ENCODE data around the gene RAD52.
"Not testable (repeated sequence)": the region's sequence is repeated elsewhere in the genome, so short reads cannot be mapped to it uniquely, and the experiment has no call there.

The RAD52 gene

DNA sequence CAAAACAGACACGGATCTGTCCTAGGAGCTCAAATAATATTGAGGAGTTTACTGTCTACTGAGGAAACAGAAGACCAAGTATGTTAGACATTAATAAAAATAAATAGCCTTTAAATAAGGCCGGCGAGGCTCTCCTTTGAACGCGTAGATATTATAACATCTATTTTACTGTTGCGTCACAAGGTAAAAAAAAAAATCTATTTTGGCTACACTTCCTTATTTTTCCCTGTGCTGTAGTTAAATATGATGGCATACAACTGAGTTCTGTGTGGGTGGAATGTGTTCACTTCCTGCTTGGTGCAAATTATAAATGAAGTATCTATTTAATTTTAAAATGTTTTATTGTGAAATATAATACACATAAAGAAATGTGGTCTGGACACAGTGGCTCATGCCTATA, 17.2 kb upstream of the RAD52 start:
- DNase-seq (ENCODE audit: low read depth), result no peak

DNA sequence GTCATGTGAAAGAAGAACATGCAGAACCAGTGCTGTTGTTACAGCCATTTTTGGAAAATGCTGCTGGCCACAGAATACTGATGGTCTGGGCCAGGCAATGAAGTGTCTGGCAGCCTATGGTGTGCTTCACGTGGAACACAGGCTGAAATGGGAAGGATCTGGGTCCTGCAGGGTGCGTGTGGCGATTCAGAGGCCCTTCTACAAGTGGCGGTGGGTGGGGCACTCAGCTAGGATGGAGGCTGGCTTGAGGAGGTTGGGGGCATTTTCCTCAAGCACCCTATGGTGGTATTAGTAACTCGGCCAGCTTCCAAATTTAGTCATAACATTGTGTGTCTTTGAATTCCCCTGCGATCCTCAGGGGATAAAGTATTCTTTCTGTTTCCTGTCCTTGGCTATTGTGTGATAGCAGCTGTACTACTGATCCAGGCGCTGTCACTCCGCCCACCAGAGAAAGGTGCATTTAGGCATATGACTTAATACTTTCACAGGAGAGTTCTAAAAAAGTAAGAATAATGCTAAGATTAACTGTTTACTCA, 9.2 kb upstream of the RAD52 start:
- no peak for DNase-seq (ENCODE audit: low read depth)

DNA sequence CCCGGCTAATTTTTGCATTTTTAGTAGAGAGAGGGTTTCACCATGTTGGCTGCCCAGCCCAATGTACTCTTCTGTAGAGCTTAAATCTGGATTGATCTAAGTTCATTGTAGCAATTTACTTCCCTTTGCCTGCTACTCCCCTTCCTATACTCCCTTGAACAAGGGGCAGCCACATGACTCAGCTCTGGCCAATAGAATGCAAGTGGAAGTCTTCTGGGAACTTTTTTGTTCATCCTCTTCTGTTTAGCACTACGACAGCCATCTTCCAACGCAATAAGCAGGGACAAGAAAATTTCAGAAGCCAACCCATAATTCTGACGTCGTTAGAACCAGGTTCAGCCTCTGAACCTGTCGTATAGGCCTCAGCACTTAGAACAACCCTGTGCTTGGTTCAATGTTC, 6.4 kb upstream of the RAD52 start:
- DNase-seq (ENCODE audit: low read depth), result no peak

DNA sequence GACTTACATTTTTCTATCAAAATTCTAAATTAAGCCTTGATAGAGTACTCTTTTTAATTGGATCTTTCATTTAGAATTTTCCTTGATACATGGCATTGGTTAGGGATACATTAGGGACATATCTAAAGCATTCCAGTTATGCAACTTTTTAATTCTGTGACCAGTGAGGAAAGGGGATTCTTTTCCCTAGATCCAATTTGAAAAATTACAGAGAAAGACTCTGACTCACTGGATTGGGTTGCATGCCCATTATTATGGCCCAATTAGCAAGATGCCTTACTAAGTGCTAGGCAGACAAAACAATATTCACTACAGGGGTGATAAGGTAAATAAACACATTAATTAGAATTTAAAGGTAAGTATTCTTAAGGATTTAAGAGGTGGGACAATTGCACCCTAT, 5.2 kb upstream of the RAD52 start:
- DNase-seq (ENCODE audit: low read depth), result no peak

DNA sequence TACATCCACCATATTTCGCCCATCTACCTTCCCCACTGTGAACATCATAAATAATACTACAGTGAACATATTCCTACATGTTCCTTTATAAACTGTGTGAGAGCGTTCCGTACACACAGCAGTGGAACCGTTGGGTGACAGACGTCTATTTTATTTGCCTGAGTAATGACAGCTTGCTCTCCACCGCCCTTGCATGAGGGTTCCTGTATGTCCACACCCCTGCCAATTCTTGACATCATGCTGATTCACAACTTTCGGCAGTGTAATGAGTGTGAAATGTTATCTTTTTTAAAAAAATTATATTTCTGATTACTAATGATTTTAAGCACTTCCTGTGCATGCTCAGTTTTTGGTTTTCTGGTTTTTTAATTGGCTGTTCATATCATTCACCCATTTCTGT, 4.3 kb upstream of the RAD52 start:
- peak; percentile 59 for DNase-seq (ENCODE audit: low read depth)

DNA sequence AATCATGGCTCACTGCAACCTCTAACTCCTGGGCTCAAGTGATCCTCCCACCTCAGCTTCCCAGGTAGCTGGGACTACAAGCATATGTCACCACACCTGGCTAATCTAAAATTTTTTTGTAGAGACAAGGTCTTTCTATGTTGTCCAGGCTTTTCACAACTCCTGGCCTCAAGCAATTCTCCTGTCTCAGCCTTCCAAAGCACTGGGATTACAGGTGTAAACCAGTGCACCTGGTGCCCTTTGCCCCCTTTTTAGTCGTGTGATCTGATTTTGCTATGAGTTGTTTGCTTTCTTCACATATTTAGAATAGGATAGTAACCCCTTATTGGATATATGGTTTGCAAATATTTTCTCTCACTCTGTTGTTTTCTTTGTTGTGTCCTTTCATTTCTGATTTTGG, 1.7 kb upstream of the RAD52 start:
- no peak for DNase-seq (ENCODE audit: low read depth)

DNA sequence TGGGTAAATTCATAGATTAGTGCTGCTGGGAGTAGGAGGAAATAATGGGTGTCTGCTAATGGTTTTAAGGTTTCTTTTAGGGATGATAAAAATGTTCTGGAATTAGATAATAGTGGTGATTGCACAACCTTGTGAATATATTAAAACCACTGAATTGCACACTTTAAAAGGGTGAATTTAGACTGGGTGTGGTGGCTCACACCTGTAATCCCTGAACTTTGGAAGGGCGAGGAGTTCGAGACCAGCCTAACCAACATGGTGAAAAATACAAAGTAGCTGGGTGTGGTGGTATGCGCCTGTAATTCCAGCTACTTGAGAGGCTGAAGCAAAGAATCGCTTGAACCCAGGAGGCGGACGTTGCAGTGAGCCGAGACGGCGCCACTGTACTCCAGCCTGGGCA, 1.3 kb downstream of the RAD52 start:
- no peak for DNase-seq (ENCODE audit: low read depth)

DNA sequence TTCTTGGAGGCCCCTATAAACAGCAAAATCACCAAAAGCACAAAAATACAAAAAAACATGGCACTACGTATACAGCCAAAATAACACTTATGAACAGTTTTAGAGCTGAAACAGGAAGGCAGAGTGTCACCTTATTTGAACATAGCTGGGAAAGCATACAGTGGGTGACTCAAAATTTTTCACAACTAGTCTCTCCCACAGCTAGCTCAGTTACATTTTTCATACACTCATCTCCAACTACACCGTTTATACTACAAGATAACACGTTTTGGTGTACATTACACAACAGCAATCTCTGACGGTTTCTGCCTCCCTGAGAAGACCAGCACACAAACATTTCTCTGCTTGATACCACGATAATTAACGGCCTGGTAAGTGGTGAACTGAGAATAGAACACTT, 2.9 kb downstream of the RAD52 start:
- no peak for DNase-seq (ENCODE audit: low read depth)

DNA sequence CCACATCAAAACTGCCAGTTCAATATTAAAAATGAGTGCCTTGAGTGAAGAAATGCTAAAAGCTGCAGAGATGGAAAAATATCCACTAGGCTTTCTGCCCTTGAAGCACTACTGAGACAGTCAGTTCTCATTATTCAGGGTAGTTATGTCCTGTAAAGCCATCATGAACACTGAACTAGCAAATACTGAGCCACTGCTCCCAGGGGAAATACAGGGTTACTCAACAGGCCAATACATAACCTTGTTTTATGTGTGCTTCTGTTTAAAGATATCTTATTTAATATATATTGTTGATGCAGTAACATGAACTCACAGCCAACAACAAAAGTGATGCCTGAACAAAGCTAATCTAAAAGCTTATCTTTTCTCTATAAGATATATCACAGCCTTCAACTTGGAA, 3.3 kb downstream of the RAD52 start:
- no peak for DNase-seq (ENCODE audit: low read depth)

DNA sequence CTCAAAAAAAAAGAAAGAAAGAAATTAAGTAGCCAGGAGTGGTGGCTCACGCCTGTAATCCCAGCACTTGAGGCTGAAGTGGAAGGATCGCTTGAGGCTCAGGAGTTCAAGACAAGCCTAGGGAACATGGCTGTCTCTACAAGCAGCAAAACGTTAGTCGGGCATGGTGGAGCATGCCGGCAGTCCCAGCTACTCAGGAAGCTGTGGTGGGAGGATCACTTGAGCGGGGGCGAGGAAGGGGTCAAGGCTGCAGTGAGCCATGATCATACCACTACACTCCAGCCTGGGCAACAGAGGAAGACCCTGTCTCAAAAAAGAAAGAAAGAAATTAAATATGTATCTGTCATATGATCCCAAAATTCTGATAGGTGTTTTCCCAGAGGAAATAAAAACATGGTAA, 5.3 kb downstream of the RAD52 start:
- no peak for DNase-seq (ENCODE audit: low read depth)

DNA sequence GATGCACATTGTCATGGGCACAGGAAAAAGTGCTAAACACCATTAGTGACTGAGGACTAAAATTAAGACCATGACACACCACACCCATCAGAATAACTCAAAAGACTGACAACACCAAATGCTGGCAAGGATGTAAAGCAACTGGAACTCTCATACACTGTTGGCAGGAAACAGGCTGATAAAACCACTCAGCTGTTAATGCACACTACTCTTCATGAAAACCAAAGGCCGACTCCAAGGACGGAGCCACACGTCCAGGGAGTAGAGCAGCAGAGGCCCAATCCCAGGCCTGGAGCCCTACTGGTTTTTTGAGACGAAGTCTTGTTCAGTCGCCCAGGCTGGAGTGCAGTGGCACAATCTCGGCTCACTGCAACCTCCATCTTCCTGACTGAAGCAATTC, 6.4 kb downstream of the RAD52 start:
- no peak for DNase-seq (ENCODE audit: low read depth)

DNA sequence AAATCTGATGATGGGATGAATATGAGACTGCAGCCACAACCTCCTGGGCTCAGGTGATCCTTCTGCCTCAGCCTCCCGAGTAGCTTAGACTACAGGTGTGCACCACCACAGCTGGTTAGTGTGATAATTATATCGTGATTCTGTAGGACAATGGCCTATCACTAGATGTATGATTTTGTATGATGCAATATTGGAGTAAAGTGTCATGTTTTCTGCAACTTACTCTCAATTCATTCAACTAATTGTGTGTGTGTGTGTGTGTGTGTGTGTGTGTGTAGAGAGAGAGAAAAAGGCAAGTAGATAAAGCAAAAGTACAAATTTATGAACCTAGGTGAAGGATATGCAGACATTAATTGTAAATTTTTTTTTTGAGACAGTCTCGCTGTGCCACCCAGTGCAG, 10.7 kb downstream of the RAD52 start:
- no peak for DNase-seq (ENCODE audit: low read depth)

DNA sequence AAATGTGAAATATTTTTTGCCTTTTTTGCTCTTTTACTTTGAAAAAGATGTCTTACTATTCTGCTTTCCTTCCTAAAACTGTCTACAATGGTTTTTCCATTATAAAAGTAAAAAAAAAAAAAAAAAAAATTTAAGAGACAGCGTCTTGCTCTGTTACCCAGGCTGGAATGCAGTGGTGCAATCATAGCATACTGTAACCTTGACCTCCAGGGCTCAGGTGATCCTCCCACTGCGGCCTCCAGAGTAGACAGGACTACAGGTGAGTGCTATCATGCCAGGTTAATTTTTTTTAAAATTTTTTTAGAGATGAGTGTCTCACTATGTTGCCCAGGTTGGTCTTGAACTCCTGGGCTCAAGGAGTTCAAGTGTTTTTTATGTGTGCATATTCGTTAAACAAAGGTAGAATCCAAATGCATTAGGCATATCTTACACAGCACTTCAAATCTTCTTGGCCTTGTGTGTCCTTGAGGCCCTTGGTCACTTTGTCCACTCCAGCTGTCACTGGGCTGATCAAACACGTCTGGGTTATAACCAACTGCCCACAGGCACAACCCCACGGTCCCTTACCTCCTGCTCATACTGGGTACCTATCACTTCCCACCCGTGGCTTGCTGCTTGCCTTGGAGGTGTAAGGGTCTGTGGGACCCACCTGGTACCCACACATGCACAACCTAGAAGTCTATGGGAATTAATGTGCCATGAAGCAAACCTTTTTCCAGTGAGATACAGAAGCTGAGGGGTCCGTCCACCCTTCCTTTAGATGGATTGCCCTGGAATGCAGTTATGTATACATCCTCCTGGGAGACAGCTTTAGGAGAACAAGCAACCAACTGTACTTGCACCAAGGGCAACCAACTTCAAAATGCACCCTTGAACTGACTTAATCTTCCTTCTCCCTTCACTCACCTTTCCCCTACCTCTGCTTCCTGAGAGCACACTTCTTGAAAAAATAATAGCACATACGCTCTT, 12.8 kb downstream of the RAD52 start:
- DNase-seq (ENCODE audit: low read depth), result no peak

DNA sequence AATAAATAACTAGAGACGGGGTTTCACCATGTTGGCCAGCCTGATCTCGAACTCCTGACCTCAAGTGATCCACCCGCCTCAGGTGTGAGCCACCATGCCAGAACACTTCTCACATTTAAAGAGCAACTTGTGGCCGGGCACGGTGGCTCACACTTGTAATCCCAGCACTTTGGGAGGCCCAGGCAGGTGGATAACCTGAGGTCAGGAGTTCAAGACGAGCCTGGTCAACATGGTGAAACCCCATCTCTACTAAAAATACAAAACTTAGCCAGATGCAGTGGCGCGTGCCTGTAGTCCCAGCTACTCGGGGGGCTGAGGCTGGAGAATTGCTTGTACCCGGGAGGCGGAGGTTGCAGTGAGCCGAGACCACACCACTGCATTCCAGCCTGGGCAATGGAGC, 13.6 kb downstream of the RAD52 start:
- DNase-seq (ENCODE audit: low read depth), result not testable (repeated sequence)

DNA sequence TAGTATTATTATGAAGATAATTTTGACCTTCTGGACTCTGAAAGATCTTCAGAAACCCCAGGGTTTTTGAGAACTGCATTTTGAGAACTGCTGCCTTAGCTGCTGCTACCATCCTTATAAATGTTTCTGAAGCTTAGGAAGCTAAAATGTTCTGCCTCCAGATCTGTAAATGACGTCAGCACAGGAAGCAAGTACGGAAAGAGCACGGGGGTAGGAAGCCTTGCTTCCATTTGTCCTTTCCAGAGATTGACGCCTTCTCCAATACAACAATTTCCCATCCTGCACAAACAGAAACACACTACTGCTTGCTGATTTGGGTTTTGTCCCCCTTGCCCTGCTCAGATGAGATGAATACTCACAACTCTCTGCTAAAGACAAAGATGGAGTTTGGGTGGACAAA, 17.9 kb downstream of the RAD52 start:
- no peak for DNase-seq (ENCODE audit: low read depth)

DNA sequence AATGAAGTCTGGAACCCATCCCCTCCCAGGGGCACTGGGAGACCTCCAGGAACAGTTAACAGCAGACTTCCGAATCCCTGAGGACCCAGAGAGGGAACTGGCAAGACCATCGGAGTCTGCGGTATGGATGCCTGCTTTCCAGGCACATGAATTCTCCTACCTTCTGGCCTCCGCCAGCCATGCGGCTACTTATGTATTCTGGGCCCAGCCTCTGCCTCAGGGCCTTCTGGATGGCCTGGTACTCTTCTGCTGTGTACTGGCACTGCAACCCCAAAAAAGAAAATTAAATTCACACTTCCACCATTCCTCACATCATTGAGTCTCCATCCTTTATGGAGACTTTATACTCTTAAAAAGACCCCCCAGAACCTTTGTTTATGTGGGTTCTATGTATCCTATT, 18.4 kb downstream of the RAD52 start:
- DNase-seq (ENCODE audit: low read depth), result no peak

DNA sequence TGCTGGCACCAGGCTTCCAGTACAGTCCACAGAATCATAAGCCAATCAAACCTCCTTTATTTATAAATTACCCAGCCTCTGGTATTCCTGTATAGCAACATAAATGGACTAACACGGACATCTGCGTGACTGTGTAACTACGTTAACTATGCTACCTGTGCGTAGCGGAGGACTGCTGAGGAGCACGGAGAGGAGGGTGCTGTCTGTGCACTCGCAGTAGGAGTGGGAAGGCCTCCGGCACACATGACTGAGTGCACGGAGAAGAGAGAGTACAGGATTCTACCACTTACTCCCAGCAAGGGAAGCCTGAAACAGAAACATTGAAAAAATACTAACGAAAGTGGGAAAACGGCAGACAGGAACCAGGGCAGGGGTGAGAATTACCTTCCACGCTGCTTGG, 22.9 kb downstream of the RAD52 start:
- DNase-seq (ENCODE audit: low read depth), result no peak

DNA sequence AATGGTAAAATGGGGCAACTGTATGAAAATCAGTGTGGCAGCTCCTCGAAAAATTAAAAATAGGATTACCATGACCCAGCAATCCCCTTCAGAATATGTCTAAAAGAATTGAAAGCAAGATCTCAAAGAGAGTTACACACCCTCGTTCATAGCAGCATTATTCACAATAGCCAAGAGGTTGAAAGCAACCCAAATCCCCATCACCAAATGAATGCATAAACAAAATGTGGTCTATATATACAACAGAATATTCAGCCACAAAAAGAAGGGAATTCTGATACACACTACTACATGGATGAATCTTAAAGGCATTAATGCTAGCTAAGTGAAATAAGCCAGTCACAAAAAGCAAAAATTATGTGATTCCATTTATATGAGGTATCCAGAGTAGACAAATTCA, 27.2 kb downstream of the RAD52 start:
- DNase-seq (ENCODE audit: low read depth), result no peak

DNA sequence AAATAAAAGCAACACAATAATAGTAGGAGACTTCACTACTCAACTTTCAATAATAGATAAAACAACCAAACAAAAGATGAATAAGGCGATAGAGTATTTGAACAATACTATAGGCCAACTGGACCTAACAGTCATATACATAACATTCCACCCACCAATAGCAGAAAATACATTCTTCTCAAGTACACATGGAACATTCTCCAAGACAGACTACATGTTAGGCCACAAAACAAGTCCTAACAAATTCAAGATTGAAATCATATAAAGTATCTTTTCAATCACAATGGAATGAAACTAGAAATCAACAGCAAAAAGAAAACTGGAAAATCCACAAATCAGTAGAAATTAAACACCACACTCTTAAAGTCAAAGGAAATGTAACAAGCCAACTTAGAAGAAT, 28.8 kb downstream of the RAD52 start:
- DNase-seq (ENCODE audit: low read depth), result no peak

DNA sequence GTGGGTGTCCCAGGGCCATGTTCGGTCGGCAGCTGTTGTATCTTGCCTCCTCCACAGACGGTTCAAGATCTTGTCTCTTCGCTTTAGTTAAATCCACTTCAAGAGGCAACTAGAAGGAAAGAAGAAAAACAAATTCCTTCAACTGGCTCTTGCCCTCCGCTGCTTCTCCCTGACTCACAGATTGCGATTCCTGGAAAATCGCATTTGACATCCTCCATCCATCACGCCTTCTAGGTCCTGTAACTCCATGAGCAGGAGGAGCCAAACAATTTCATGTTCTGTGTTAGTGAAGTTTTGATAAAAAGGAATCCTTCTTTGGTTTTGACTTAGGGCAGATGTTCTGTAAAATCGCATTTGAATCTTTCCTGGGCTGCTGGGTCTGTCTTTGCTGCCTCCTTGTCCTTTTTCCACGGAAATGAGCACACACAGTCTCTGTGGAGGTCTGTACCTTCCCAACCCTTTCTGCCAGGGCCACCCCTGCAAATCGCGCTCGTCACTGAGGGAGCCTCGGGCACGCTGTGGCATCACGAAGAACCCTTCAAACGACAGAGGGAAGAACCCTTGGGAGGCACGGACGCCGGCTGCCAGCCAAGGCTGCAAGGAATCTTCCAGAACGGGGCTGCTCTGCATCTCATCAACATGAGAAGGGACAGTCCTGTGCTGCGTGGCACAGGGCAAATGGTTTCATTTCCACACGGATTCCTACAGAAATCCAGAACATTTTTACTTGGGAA, 32.6 kb downstream of the RAD52 start:
- DNase-seq (ENCODE audit: low read depth), result no peak

DNA sequence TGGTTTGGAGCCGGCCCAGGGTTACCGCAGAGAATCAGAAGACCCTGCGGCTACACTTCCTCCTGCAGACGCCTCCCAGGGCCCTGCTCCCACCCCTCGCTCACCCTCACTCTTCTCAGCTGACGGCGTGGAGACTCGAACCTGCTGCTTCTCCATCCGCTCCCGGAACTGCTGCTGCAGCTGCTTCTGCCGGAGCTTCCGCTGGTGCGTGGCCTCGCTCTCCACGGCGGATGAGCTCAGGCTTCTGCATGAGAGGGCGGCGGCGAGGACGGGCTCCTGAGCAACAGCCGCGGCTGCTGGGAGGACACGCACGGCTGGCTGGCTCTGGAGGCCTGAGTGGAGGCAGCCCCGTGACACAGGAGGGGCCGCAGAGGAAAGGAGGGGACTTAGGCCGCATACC, 33.3 kb downstream of the RAD52 start:
- DNase-seq (ENCODE audit: low read depth), result no peak

DNA sequence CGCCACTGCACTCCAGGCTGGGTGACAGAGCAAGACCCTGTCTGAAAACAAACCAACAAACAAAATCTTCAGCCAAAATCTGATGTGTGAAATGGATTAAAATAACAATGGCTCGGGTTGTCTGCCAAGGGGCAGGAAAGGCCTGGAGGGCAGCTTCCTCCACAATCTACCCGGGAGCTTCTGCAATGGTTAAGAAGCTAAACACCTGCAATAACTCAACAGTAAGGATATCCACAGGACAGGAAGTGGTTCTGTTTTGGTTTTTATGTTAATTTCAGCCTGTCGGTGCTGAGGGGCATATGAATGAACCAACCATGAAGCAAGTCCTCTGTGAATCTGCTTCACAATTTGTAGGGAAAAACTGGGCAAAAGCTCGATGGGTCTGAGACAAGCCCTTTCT, 34.4 kb downstream of the RAD52 start:
- no peak for DNase-seq (ENCODE audit: low read depth)
